ENCODE measurements around the gene RTN1.

The RTN1 gene

GRCh38 chr14:59828276-59828675 is 42.3 kb downstream of the RTN1 start:
- Histone ChIP-seq H3F3A (ENCODE audit: insufficient read depth) (no peaks in the 10 kb centered on the region), H3K4me3 (ENCODE audit: insufficient read depth, low read length, poor library complexity, severe bottlenecking) (no peak overlapping the region), H3K27me3 (ENCODE audit: low read length) (no peaks in the 10 kb centered on the region), H3K79me2 (ENCODE audit: insufficient read depth, low read length) (no peaks in the 10 kb centered on the region), H2AFZ (ENCODE audit: low read depth, low read length, severe bottlenecking) (no peak overlapping the region), H3K9me3 (ENCODE audit: insufficient read depth, low read length) (no peaks in the 10 kb centered on the region), H3K9me2 (replicated peaks; ENCODE audit: insufficient read depth, low read length) (no peaks in the 10 kb centered on the region), H3K27ac (ENCODE audit: low read depth, low read length) (no peak overlapping the region), H3K9ac (ENCODE audit: low read length) (no peak overlapping the region), H3K4me2 (ENCODE audit: low read depth, low read length, poor library complexity, severe bottlenecking) (no peak overlapping the region), H3K36me3 (ENCODE audit: low read length) (no peaks in the 10 kb centered on the region), H4K20me1 (ENCODE audit: low read depth, low read length) (no peaks in the 10 kb centered on the region)
- TF ChIP-seq EZH2phosphoT487 (conservative IDR thresholded peaks at IDR 0.05; ENCODE audit: low read length) (no peak), CTCF (IDR thresholded peaks at IDR 0.05; ENCODE audit: insufficient read depth, low read length, poor library complexity, severe bottlenecking) (no peak)

GRCh38 chr14:59827401-59827800 is 43.2 kb downstream of the RTN1 start:
- Histone ChIP-seq H3K9me2 (replicated peaks; ENCODE audit: insufficient read depth, low read length) (no peaks in the 10 kb centered on the region), H3K9me3 (ENCODE audit: insufficient read depth, low read length) (no peaks in the 10 kb centered on the region), H3K79me2 (ENCODE audit: insufficient read depth, low read length) (no peaks in the 10 kb centered on the region), H3K27me3 (ENCODE audit: low read length) (no peaks in the 10 kb centered on the region), H3K4me2 (ENCODE audit: low read depth, low read length, poor library complexity, severe bottlenecking) (no peak overlapping the region), H2AFZ (ENCODE audit: low read depth, low read length, severe bottlenecking) (no peak overlapping the region), H3K27ac (ENCODE audit: low read depth, low read length) (no peak overlapping the region), H3K36me3 (ENCODE audit: low read length) (no peaks in the 10 kb centered on the region), H3F3A (ENCODE audit: insufficient read depth) (no peaks in the 10 kb centered on the region), H3K4me3 (ENCODE audit: insufficient read depth, low read length, poor library complexity, severe bottlenecking) (no peak overlapping the region), H3K9ac (ENCODE audit: low read length) (no peak overlapping the region), H4K20me1 (ENCODE audit: low read depth, low read length) (no peaks in the 10 kb centered on the region)
- TF ChIP-seq EZH2phosphoT487 (conservative IDR thresholded peaks at IDR 0.05; ENCODE audit: low read length), result no peak
- no peak for TF ChIP-seq CTCF (IDR thresholded peaks at IDR 0.05; ENCODE audit: insufficient read depth, low read length, poor library complexity, severe bottlenecking)

- no peak for TF ChIP-seq EZH2phosphoT487 (conservative IDR thresholded peaks at IDR 0.05; ENCODE audit: low read length)
- no peak for TF ChIP-seq CTCF (IDR thresholded peaks at IDR 0.05; ENCODE audit: insufficient read depth, low read length, poor library complexity, severe bottlenecking)
- no peaks in the 10 kb centered on the region for H3K27me3 ChIP-seq (ENCODE audit: low read length)
- no peaks in the 10 kb centered on the region for H4K20me1 ChIP-seq (ENCODE audit: low read depth, low read length)
- no peaks in the 10 kb centered on the region for H3K9me3 ChIP-seq (ENCODE audit: insufficient read depth, low read length)
- H3K9me2 ChIP-seq (replicated peaks; ENCODE audit: insufficient read depth, low read length), result no peaks in the 10 kb centered on the region
- no peak overlapping the region for H3K4me2 ChIP-seq (ENCODE audit: low read depth, low read length, poor library complexity, severe bottlenecking)
- no peak overlapping the region for H3K9ac ChIP-seq (ENCODE audit: low read length)
- H3K27ac ChIP-seq (ENCODE audit: low read depth, low read length), result no peak overlapping the region
- no peak overlapping the region for H2AFZ ChIP-seq (ENCODE audit: low read depth, low read length, severe bottlenecking)
- no peak overlapping the region for H3K4me3 ChIP-seq (ENCODE audit: insufficient read depth, low read length, poor library complexity, severe bottlenecking)
- H3K36me3 ChIP-seq (ENCODE audit: low read length), result no peaks in the 10 kb centered on the region
- H3F3A ChIP-seq (ENCODE audit: insufficient read depth), result no peaks in the 10 kb centered on the region
- no peaks in the 10 kb centered on the region for H3K79me2 ChIP-seq (ENCODE audit: insufficient read depth, low read length)
Observed at GRCh38 chr14:59826150-59826549, 44.4 kb downstream of the RTN1 start.
